HepG2 (cell line): Measurements from ENCODE around the gene ZNF653. TPM values are rescaled to one million over a fixed set of nuclear protein-coding genes. Genes with fewer than 3 reads are reported as not detected.
A peak's percentile ranks its signal among the peaks of the same experiment; 100 is the strongest.

Source experiments
- ARID5B ChIP-seq: IDR thresholded peaks from 2 replicates; pipeline ENCODE4 v1.4.0; 2020; ENCODE audit warnings: mild to moderate bottlenecking, missing genetic modification reagents
- ATM ChIP-seq: fragments of 450-650 bp; IDR thresholded peaks from 2 replicates; pipeline ENCODE4 v1.7.1; 2017; ENCODE audit warnings: mild to moderate bottlenecking, borderline replicate concordance
- FOXP4 ChIP-seq: sonication (generic); formaldehyde crosslinking; IDR thresholded peaks from 2 replicates; pipeline ENCODE4 v1.4.0; 2020; ENCODE audit warnings: missing genetic modification reagents
- HOXA5 ChIP-seq: sonication (generic); formaldehyde crosslinking; IDR thresholded peaks from 2 replicates; pipeline ENCODE4 v1.4.0; 2020; ENCODE audit warnings: missing genetic modification reagents
- MNT ChIP-seq: fragments of 450-650 bp; IDR thresholded peaks from 2 replicates; pipeline ENCODE4 v1.6.1; 2016
- MTERF4 ChIP-seq: sonication (generic); formaldehyde crosslinking; IDR thresholded peaks from 2 replicates; pipeline ENCODE4 v1.8.0; 2023; ENCODE audit warnings: mild to moderate bottlenecking, missing genetic modification reagents
- NCOA2 ChIP-seq: sonication (generic); formaldehyde crosslinking; IDR thresholded peaks from 2 replicates; pipeline ENCODE4 v1.8.0; 2022; ENCODE audit warnings: inconsistent platforms
- NRL ChIP-seq: sonication (generic); formaldehyde crosslinking; IDR thresholded peaks from 2 replicates; pipeline ENCODE4 v1.5.0; 2020; ENCODE audit warnings: missing genetic modification reagents, mild to moderate bottlenecking, moderate library complexity, borderline replicate concordance
- POLR2A ChIP-seq, 2 experiments: IDR thresholded peaks; 2 replicates each; pipeline ENCODE4 v1.6.1; 2011; ENCODE audit warnings: low read depth in 2 of 2, low read length in 2 of 2, mild to moderate bottlenecking in 1 of 2, moderate library complexity in 1 of 2; ENCODE audit not compliant: insufficient read depth in 1 of 2
- XRCC5 ChIP-seq: fragments of 200-400 bp; formaldehyde crosslinking; optimal IDR thresholded peaks from 2 replicates; pipeline ENCODE3; 2017; ENCODE audit warnings: mild to moderate bottlenecking, low read length
- ZNF607 ChIP-seq: sonication (generic); formaldehyde crosslinking; IDR thresholded peaks from 2 replicates; pipeline ENCODE4 v1.5.1; 2020; ENCODE audit warnings: missing genetic modification reagents, mild to moderate bottlenecking, borderline replicate concordance
- ZNF740 ChIP-seq: sonication (generic); formaldehyde crosslinking; IDR thresholded peaks from 2 replicates; pipeline ENCODE4 v1.4.0; 2020; ENCODE audit warnings: missing genetic modification reagents
- polyA plus RNA-seq, 8 experiments: library from polyadenylated mRNA; depleted of rRNA in 3 of 8; stranded (reverse) in 7 of 8; unstranded in 1 of 8; fragments of >200 nt; fragmentation: Illumina TruSeq in 4 of 8; extraction: Trizol in 4 of 8; gene quantifications; 2 replicates each; pipeline versions ENCODE4 v1.2.1 to v1.2.3, GENCODE V29; 2011 to 2016; ENCODE audit warnings: low read depth in 4 of 8, missing spikeins in 1 of 8, mixed read lengths in 1 of 8; ENCODE audit not compliant: insufficient read depth in 1 of 8
- total RNA-seq, 5 experiments: library from RNA; depleted of rRNA; stranded (reverse); fragments of >200 nt; fragmentation: Illumina TruSeq; extraction: Trizol; gene quantifications; 2 replicates each; pipeline ENCODE4 v1.2.3, GENCODE V29; 2016; ENCODE audit warnings: low read depth in 1 of 5

The ZNF653 gene
- total and polyA plus RNA-seq, 2 of the 13 experiments (the other 11 are each of a cell fraction or from before 2014, with no cell fraction given), result 4.7 to 7.1 TPM

- peak; percentile 30; the same call in 1 of the 2 replicates for TF ChIP-seq NCOA2
- peak; percentile 83; the same call in 1 of the 2 replicates for TF ChIP-seq ZNF607 (CRISPR knock-in tag)
- TF ChIP-seq MTERF4 (CRISPR knock-in tag), result 0 out of 2 replicates have a peak, but pooled peaks have one; percentile 10
- TF ChIP-seq POLR2A (IDR thresholded peaks at IDR 0.05; ENCODE audit: insufficient read depth in 1 of 2, low read depth in 2 of 2, low read length in 2 of 2), result peak in 1 of 2 experiments; percentile 50; a peak in 1 of 4 replicates
- 0 out of 2 replicates have a peak, but pooled peaks have one; percentile 7 for TF ChIP-seq MNT
- TF ChIP-seq NRL (CRISPR knock-in tag), result 0 out of 2 replicates have a peak, but pooled peaks have one; percentile 41
- TF ChIP-seq ARID5B (CRISPR knock-in tag), result peak; percentile 39; the same call in 1 of the 2 replicates
- TF ChIP-seq FOXP4 (CRISPR knock-in tag), result peak; percentile 32; the same call in 1 of the 2 replicates
- peak; percentile 16; the same call in 1 of the 2 replicates for TF ChIP-seq HOXA5 (CRISPR knock-in tag)
- peak; percentile 48 for TF ChIP-seq XRCC5
- peak; percentile 73; the same call in 1 of the 2 replicates for TF ChIP-seq ZNF740 (CRISPR knock-in tag)
- TF ChIP-seq ATM, result no peak
Measured at GRCh38 chr19:11505032-11505503, 571 bp downstream of the ZNF653 start (continued).
